ENCODE data around the gene ZNF146.
"Not testable (repeated sequence)": the region's sequence is repeated elsewhere in the genome, so short reads cannot be mapped to it uniquely, and the experiment has no call there.

The ZNF146 gene

DNA sequence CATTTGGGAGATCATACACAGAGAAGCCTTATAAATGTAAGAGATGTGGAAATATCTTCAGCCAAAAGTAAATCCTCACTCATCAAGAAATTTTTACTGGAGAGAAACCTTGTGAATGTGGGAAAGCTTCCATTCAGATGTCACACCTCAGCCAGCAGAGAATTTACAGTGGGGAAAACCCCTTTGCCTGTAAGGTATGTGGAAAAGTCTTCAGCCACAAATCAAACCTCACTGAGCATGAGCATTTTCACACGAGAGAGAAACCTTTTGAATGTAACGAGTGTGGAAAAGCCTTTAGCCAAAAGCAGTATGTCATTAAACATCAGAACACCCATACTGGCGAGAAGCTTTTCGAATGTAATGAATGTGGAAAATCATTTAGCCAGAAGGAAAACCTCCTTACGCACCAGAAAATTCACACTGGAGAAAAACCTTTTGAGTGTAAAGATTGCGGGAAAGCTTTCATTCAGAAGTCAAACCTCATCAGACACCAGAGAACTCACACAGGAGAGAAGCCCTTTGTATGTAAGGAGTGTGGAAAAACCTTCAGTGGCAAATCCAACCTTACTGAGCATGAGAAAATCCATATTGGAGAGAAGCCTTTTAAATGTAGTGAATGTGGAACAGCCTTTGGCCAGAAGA, 21.5 kb downstream of the ZNF146 start:
- no peak for DNase-seq

DNA sequence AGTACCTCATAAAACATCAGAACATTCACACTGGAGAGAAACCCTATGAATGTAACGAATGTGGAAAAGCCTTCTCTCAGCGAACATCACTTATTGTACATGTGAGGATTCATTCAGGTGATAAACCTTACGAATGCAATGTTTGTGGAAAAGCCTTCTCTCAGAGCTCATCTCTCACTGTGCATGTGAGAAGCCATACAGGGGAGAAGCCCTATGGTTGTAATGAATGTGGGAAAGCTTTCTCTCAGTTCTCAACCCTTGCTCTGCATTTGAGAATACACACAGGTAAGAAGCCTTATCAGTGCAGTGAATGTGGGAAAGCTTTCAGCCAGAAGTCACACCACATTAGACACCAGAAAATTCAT, 22.0 kb downstream of the ZNF146 start:
- no peak for DNase-seq

DNA sequence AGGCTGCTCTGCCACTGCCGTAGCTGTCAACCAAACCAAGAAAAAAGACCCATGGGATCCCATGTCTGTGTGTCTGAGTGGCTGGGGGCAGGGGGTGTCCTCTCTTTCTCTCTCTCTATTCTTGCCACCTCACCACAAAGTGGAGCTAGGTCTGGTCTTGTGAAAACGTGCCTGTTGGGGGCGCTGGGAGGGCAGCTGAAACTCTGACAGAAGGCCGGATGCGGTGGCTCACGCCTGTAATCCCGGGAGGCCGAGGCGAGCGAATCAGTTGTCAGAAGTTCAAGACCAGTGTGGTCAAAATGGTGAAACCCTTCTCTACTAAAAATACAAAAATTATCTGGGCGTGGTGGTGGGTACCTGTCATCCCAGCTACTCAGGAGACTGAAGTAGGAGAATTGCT, 29.2 kb downstream of the ZNF146 start:
- DNase-seq = no peak

DNA sequence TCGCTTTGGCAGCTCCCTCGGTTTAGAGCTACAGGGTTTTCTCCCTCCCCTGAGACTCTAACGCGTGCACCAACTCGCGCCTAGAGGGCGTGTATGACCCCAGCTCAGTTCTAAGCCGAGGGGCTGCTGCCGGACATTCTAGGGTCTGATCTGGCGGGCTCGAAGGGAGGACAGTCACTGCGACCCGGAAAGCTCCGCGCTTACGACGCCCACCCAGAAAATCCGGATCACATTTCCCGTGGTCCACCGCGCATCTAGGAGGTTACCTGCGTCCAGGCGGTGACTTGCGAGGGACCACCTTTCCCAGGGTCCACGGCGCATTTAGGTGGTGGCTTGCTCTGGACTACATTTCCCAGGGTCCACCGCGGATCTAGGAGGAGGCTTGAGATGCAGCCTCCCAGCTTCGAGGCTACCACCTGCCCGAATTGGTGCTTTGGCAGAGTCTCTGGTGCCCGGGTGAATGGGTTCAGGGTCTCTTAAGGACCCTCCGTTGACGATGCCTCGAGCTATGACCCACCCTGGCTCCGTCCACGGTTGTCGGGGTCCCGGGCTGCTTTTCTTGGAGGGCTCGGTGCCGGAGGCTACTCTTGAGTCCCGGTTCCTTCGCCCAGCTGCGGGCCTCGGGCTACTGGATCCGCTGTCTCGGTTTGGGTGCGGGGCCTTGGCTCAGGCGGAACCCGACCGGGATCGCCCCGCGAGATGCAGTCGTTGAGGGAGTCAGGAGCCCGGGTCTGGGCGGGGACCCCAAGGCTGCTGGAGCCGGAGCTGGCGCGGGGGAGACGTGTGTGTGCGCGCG, 30.5 kb downstream of the ZNF146 start:
- DNase-seq = no peak

DNA sequence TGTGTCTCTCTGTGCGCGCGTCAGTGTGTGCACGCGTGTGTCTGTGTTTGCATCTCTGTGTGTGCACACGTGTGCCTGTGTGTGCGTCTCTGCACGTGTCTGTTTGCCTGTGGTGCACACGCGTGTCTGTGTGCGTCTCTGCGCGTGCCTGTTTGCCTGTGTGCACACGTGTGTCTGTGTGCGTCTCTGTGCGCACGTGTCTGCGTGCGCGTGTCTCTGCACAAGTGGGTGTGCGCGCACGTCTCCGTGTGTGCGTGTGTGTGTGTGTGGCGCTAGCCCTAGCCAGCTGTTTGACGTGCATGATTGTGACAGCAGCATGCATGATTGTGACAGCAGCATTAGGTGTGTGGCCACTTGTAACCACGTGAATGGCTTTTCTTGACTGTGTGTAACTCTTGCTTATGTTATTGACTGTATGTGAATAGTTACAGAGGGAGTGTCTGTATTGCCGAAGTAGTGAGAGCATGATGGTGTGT, 31.1 kb downstream of the ZNF146 start:
- DNase-seq = no peak

DNA sequence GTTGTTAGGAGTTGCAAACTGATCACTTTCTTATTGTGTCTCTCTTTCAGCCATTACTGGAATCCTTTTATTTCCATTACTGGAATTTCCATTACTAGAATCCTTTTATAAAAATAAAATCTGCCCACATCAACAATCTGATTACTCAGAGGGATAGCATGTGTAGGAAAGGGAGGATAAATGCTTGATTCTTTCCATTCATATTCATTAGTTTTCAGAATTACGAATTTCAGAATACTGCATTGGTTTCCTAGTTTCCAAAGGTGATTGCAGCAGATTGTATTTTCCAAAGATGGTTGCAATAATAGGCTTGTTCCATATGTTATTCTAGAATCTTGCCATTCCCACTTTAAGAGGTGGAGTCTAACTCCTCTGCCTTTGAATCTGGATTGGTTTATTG, 37.1 kb downstream of the ZNF146 start:
- DNase-seq = no peak

DNA sequence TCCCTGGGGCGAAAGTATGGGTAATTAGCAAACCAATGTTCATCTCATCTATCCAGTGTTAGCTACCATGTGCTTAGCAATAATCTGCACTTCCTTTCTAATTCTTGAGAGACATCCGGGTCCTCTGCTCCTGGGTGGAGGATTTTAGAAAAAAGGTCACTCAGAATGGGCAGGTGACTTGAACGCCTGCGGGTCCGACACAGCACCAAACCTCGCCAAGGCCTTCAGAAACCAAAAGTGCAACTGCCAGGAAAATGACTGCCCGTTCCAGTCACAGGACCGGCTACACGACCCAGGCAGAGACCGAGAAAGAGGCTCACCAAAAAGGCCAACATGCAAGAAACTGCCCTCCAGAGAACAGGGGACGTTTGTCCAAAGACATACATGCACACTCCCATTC, 39.9 kb downstream of the ZNF146 start:
- DNase-seq = no peak

DNA sequence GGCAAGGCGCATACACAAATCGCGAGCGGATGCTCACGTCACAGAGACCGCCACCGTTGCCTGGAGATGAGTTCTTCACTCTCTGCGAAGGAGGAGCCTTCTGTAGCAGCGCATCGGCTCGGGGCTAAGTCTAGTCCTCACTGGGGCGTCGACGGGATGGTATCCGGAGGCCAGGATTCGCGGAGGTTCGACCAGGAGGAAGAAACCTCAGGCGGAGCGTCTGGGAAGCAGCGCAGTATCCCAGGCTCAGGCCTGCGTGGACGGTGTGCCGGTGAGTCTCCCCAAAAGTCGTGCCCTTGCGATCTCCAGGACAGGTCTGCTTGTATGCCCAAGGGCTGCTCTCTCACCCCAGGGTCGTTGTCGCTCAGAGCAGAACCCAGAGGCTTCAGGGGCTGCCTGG, 40.4 kb downstream of the ZNF146 start:
- DNase-seq = no peak

DNA sequence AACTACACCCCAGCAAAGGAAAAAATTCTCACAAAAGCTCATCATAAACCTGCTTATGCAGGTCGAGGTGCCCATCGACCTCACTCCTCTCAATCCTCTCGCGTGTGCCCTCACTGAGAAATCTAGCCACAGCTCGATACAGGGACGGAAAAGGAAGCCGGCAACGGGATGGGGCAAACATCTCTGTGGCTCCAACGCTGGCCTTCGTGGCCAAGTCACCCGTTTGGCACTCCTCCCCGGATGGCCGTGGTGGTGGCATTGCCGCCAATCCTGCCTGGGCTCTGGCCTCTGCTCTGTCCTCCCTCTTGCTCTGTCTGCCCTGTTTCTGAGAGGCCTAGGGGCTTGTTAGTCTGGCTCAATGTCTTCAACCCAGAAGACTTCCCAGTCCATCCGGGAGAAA, 41.2 kb downstream of the ZNF146 start:
- no peak for DNase-seq

DNA sequence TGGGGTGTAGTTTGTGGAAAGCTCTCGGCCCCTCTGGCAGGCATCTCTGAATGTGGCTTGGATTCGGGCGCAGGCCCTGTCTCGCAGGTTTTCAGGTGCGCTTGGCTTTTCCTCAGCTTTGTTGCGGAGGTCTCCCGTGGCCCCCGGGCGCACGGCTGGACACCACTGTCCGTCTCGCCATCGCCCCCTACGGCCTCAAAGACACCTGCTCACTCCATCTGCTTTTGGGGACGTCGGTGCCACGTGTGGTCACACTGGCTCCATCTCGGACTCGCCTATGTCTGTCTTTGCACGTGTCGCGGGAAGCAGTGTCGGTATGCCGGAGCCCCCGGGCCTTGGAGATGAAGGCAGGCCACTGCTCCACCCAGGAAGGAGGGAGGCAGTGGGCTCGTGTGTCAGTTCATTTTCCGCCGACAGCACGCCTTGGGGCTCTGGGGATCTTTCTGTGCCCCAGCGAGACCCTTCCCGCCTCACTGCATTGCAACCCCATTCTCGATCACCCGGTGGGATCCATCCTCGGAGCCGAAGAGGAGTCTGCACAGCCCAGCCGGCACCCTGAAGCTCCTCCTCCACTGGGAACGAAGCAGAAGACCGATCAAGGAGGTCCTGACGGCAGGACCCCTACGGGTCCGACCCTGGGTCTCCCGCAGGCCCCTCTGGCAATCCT, 42.1 kb downstream of the ZNF146 start:
- DNase-seq = no peak

DNA sequence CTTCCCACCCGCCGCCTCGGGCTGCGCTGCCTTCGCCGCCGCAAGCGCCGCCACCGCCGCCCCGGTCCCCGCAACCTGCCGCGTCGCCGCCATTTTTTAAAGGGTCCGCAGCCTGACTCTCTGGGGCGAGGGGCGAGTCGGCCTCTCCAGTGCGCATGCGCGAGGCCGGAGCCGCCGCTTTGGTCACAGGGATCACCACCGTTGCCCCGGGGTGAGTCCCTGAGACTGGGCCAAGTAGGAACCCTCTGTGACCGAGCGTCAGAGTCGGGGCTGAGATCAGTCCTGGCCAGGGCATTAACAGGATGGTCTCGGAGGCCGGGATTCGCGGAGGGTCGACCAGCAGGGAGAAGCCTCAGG, 42.6 kb downstream of the ZNF146 start:
- no peak for DNase-seq

DNA sequence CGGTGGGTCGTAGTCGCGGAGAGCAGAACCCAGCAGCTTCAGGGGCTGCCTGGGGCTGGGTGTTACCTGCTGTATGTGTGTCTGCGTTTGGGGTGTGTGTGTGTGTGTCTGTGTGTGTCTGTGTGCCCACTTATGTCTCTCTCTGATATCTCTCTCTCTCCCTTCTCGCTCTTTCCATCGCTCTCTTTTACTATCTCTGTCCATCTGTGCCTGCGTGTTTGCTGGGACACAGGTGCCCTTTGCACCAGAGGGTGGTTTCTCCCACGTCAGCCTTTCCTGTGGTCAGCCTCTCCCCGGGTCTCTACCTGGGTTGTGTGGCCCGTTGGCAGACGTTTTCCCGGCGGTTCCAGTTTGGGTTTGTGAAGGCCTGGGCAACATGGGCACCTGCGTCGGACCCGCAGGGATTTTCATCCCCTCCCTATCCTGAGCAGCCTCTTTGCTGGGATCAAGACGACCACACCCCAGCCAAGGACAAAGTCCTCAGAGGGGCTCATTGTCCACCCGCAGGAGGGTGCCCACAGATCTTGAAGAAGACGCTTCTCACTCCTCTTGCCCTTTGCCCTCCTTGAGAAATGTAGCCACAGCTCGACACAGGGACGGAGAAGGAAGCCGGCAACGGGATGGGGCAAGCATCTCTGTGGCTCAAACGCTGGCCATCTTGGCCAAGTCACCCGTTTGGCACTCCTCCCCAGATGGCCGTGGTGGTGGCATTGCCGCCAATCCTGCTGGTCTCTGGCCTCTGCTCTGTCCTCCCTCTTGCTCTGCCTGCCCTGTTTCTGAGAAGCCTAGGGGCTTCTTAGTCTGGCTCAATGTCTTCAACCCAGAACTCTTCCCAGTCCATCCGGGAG, 43.3 kb downstream of the ZNF146 start:
- no peak for DNase-seq

DNA sequence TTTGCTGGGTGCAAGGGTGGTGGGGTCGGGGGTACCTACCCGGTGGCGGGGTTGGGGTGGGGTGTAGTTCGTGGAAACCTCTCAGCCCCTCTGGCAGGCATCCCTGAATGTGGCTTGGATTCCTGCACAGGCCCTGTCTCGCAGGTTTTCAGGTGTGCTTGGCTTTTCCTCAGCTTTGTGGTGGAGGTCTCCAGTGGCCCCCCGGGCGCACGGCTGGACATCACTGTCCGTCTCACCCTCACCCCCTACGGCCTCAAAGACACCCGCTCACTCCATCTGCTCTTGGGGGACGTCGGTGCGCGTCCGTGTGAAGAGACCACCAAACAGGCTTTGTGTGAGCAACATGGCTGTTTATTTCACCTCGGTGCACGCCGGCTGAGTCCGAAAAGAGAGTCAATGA, 44.3 kb downstream of the ZNF146 start:
- DNase-seq = no peak

DNA sequence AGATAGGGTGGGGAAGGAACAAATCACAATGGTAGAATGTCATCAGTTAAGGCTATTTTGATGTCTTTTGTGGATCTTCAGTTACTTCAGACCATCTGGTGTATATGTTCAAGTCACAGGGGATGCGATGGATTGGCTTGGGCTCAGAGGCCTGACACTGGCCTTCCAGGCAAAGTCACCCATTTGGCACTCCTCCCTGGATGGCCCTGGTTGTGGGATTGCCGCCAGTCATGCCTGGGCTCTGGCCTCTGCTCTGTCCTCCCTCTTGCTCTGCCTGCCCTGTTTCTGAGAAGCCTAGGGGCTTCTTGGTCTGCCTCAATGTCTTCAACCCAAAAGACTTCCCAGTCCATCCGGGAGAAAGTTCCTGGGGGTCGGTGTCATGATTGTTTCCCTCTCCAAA, 50.2 kb downstream of the ZNF146 start:
- DNase-seq = no peak

DNA sequence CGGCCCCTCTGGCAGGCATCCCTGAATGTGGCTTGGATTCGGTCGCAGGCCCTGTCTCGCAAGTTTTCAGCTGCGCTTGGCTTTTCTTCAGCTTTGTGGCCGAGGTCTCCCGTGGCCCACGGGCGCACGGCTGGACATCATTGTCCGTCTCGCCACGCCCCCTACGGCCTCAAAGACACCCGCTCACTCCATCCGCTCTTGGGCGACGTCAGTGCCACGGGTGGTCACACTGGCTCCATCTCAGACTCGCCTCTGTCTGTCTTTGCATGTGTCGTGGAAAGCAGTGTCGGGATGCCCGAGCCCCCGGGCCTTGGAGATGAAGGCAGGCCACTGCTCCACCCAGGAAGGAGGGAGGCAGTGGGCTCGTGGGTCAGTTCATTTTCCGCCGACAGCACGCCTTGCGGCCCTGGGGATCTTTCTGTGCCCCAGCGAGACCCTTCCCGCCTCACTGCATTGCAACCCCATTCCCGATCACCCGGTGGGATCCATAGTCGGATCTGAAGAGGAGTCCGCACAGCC, 51.0 kb downstream of the ZNF146 start:
- no peak for DNase-seq

DNA sequence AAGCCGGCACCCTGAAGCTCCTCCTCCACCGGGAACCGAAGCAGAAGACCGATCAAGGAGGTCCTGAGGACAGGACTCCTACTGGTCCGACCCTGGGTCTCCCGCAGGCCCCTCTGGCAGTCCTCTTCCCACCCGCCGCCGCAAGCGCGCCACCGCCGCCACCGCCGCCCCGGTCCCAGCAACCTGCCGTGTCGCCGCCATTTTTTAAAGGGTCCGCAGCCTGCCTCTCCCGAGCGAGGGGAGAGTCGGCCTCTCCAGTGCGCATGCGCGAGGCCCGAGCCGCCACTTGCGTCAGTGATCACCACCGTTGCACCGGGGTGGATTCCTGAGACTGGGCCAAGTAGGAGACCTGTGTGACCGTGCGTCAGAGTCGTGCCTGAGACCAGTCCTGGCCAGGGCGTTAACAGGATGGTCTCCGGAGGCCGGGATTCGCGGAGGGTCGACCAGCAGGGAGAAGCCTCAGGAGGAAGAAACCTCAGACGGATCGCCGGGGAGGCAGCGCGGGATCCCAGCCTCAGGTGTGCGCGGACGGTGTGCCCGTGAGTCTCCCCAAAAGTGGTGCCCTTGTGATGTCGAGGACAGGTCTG, 51.6 kb downstream of the ZNF146 start:
- no peak for DNase-seq

DNA sequence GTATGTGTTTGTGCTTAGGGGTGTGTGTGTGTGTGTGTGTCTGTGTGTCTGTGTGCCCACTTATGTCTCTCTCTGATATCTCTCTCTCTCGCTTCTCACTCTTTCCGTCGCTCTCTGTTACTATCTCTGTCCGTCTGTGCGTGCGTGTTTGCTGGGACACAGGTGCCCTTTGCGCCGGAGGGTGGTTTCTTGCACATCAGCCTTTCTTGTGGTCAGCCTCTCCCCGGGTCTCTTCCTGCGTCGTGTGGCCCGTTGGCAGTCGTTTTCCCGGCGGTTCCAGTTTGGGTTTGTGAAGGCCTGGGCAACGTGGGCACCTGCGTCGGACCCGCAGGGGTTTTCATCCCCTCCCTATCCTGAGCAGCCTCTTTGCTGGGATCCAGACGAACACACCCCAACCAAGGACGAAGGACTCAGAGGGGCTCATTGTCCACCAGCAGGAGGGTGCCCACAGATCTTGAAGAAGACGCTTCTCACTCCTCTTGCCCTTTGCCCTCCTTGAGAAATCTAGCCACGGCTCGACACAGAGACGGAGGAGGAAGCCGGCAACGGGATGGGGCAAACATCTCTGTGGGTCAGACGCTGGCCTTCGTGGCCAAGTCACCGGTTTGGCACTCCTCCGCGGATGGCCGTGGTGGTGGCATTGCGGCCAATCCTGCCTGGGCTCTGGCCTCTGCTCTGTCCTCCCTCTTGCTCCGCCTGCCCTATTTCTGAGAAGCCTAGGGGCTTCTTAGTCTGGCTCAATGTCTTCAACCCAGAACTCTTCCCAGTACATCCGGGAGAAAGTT, 52.3 kb downstream of the ZNF146 start:
- DNase-seq = no peak

DNA sequence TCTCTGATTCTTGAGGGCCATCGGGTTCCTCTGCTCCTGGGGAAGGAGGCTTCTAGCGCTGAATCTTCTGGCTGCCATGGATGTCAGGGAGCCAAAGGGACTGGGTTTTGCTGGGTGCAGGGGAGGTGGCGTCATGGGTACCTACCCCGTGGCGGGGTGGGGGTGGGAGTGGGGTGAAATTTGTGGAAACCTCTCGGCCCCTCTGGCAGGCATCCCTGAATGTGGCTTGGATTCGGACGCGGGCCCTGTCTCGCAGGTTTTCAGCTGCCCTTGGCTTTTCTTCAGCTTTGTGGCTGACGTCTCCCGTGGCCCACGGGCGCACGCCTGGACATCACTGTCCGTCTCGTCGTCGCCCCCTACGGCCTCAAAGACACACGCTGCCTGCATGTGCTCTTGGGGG, 53.2 kb downstream of the ZNF146 start:
- DNase-seq = not testable (repeated sequence)

DNA sequence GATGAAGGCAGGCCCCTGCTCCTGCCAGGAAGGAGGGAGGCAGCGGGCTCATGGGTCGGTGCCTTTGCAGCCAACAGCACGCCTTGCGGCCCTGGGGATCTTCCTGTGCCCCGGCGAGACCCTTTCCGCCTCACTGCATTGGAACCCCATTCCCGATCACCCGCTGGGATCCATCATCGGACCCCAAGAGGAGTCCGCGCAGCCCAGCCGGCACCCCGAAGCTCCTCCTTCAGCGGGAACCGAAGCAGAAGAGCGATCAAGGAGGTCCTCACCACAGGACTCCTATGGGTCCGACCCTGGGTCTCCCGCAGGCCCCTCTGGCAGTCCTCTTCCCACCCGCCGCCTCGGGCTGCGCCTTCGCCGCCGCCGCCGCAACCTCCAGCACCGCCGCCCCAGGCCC, 53.7 kb downstream of the ZNF146 start:
- DNase-seq = not testable (repeated sequence)

DNA sequence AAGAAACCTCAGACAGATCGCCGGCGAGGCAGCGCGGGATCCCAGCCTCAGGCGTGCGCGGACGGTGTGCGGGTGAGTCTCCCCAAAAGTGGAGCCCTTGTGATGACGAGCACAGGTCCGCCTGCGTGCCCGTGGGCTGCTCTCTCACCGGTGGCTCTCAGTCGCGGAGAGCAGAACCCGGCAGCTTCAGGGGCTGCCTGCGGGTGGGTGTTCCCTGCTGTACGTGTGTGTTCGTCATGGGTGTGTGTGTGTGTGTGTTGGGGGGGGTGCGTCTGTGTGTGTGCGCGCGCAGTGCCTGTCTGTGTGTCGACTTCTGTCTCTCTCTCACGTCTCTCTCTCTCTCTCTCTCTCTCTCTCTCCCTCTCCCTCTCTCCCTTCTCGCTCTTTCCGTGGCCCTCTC, 54.4 kb downstream of the ZNF146 start:
- not testable (repeated sequence) for DNase-seq

Measured in stimulated activated CD8-positive, alpha-beta memory T cell treated with anti-CD3 and anti-CD28 coated beads, Interleukin-4, amount 100 ng/mL, for 48 hours (primary cell).